ENCODE data around the gene COL13A1.
A peak's percentile ranks its signal among the peaks of the same experiment; 100 is the strongest.

The COL13A1 gene

DNA sequence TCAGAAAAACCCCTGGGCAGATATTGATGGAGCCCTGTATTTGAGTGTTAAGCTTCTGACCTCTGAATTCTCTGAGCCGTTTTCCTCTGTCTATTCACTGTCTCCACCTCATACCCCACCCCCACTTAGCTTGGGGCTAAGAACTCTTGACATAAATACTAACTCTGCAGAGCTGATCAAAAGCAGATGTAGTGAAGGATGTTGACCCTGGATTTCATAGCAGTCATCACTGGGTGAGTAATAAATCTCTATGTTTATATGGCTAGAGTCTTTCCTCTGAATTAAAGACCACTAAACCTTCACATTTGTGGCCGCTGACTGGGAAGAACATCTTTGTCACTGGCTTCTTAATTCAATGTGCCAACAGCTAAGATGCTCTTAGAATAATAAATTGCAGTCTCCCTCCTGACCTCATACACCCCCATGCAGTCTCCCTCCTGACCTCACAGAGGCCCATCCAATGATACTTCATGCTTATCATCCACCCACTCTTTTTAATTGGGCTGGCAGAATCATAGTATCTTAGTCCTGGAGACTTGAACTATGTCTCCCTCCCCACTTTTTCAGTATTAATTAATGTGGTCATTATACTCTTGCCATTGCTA is 172.9 kb downstream of the COL13A1 start:
- DNase-seq, result no peak

DNA sequence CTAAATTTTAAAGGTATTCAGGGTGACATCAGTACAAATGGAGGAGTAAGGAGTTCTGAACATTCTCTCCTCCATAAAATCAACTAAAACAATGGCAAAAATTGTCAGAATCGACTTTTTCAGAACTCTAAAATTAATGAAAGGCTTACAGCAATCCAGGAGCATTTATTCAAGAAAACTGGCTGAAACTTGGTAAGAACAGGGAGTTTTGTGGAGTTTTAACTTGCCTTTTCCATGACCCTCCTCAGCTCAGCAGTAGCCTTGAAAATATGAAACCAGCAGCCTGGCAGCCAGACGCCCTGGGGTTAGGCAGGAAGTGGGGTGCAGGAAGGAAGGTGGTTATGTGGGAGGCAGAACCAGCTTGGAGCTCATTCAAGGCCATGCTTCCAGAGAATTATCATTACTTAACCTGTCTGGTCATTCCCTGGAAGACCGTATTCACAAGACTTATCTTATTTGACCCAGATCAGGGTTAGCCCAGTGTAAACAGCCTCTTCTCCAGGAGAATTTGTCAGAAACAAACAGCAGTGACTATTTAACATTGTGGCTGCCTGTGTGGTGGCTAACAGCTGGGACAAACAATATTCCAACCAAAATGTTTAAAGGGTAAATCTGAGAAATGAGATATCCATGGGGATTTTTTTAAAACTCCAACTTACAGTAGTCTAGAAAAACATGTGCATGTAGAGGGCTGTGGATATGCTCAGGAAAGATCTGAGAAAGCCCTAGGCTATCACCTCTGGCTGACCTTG is 175.3 kb downstream of the COL13A1 start:
- no peak for DNase-seq

DNA sequence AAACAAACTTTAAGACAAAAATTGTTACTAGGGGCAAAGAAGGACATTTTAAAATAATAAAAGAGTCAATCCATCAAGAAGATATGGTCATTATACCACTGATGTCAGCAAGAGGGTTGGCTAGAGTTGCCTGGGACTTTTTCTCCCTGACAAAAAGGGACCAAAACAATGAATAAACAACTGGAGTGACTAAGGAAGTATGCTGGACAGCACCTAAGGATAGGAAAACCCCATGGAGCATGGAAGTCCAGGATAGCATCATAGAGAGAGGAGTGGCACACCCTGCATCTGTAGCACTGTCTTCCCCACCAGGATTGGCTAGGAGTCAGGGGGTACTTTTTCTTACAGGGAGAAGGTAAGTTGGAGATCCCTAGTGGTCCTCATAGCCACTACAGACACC is 177.5 kb downstream of the COL13A1 start:
- DNase-seq, result no peak

DNA sequence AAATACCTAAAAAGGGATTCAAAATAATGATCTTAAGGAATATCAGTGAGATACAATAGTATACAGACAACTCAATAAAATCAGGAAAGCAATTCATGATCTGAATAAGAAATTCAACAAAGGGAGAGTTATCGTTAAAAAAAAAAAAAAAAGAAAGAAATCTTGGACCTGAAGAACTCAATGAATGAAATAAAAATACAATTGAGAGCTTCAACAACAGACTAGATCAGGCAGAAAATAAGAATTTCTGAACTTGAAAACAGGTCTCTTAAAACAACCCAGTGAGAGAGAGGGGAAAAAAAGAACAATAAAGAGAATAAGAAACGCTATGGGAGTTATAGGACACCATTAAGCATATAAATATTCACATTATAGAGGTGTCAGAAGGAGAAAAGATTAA is 179.0 kb downstream of the COL13A1 start:
- no peak for DNase-seq

DNA sequence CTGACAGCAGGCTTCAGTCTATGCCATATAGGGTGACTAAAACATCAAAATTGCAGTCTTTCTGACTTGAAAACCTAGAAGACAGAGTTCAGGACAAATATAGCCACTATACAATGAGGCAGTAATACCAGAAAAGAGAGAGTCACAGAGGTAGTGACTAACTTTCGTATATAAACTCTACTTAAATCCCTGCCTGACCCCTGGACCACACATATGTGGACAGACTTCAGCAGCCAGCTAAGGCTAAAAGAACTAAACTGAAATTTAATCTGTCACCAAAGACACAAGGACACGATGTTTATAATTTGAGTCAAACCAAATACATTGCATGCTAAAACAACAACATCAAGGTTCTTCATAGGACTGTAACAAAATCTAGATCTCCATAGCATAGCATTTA is 186.4 kb downstream of the COL13A1 start:
- no peak for DNase-seq

DNA sequence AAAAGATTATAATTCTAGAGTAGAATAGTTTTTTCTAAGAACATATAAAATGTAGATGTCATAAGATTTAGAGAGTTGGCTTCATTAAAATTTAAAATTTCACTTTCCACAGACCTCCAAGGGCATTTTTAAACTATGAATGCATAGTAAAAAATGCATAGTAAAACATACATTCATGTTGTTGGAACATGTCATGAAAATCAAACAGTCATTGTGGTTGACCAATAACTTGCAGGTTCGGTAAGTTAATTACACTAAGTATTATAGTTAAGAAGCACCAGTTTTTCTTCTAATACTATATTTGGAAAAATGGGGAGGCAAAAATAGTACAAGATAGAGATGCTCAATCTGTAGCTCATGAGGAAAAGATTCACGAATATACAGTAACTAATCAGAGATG is 189.4 kb downstream of the COL13A1 start:
- DNase-seq, result no peak

DNA sequence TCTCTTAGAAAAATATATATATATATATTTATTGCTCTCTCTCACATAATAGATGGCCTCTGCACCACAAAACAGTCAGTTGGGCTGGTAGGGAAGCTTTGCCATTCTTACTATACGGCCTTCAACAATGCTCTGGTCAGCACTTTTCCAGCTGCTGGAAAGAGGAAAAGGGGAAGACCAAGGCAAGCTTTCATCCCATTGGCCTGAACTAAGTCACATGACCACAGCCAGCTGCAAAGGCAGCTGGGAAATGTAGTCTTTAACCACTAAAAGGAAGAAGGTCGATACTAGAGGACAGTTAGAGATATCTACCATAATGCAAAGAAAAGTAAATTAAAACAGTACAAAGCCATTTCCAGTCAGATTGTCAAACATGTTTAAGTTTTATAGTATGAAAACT is 192.6 kb downstream of the COL13A1 start:
- DNase-seq, result peak; percentile 31

DNA sequence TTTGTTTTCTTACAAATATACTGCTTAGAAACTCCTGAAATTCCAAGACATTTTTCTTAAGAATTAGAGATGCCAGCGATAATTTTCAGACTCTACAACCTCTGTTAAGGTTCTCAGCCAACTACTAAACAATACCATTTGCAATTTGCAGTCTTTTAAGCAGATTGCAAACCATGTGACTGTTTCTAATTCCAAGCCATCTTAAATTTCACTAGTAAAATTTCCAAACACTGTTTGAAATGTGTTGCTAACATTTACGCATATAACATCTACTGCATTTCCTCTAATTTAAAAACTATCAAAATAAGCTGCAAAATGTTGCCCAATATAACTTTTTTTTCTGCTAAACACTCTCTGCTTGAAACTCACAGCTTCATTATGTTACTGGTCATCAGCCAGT is 194.9 kb downstream of the COL13A1 start:
- no peak for DNase-seq

DNA sequence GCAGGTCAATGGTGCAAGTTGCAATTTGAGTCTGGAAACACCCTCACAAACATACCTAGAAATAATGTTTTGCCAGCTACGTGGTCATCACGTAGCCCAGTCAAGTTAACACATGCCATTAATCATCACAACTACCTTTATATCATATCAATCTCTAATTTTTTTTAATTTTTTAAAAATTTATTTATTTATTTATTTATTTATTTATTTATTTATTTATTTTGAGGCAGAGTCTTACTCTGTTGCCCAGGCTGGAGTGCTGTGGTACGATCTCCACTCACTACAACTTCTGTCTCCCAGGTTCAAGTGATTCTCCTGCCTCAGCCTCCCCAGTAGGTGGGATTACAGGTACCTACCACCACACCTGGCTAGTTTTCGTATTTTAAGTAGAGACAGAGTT is 198.6 kb downstream of the COL13A1 start:
- DNase-seq, result no peak

DNA sequence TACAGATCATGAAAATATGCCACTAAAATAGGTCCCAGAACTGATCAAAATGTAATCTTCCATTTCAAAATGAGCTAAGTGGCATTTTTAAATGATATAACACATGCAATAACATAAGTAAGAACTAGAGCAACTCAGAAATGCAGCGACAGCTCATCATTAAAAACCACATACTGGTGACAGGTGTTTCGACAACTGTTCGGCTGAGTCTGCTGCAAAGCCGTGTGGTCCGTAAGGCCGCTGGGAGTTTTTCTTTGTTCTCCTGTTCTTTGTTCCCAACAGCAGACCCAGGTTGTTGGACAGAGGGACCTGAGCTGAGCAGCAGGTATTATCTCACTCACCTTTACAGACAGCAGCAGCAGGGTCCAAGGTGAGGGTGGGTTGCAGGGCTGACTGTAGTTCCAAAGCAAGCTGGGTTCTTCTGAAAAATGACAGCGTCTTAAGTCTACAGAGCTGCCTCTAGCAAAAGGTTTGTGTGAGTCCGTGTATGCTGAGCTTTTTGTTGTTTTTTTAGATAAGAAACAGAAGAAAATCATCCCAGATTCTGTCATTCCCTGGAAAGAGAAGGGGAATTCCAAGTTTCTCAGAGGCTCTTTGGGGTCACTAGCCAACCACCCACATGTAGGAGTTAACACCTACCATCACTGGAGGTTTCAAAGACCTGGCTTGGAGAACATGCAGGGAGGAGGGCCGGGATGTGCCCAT is 205.6 kb downstream of the COL13A1 start:
- DNase-seq, result no peak
